ENCODE results near the gene NRXN3.

NRXN3 gene

DNA sequence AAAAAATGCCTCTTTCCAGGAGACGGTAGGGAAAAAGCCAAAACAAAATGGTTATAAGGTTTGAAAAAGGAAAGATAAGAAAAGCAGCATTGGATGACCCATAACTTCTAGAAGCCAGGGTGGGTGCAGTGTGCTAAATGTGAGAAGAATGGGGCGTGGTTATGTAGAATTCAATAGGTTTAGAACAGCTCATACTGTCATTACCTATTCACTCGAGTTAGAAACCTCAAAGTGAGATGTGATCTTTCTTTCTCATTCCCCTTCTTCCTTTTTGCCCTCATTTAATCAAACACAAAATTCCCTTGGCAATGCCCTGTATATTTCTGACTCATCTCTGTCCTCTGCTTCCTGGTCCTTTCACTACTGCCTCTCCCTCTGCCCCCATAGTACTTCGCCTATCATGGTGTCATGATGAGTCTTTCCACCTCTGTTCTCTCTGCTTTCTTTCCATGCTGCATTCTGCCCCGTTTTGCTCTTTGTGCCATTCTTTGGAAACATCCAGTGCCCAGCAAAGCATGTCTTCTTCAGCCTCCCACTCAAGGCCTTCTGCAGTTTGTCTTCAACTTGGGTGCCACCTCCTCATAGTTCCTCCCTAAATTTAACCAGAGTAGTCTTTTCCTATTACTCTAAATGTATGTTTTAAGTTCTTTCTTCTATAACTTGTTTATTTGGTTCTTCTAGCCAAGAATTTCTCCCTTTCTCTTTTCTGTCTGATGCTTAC lies 496.3 kb downstream of the NRXN3 start:
- TF ChIP-seq CTCF (IDR thresholded peaks at IDR 0.05) = no peak

GRCh38 chr14:78667141-78667540 lies 497.0 kb downstream of the NRXN3 start:
- no peak for TF ChIP-seq CTCF (IDR thresholded peaks at IDR 0.05)

DNA sequence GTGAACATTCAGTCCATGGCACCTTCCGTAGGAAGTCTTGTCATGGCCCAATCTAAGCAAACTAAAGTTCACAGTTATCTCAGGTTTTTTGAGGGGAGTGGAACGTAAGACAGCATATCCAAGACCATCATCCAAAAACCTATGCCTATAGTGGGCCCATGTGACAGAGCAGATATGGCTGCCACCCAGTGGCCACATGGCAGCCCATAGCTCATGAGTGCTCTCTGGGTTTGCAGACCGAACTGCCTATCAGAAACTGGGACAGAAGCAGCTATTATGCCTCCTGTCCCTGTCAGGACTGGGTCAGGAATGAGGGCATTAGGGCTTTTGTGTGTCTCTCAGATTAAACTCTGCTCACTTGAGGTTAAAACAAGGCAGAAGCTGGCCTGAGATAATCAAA lies 503.7 kb downstream of the NRXN3 start:
- no peak for TF ChIP-seq CTCF (IDR thresholded peaks at IDR 0.05)

- no peak for TF ChIP-seq CTCF (IDR thresholded peaks at IDR 0.05)
These were observed 504.6 kb downstream of the NRXN3 start for GRCh38 chr14:78674820-78675219.

GRCh38 chr14:78683206-78683605 lies 513.0 kb downstream of the NRXN3 start:
- no peak for TF ChIP-seq CTCF (IDR thresholded peaks at IDR 0.05)

- no peak for TF ChIP-seq CTCF (IDR thresholded peaks at IDR 0.05)
These were observed 513.8 kb downstream of the NRXN3 start for GRCh38 chr14:78683981-78684380.

DNA sequence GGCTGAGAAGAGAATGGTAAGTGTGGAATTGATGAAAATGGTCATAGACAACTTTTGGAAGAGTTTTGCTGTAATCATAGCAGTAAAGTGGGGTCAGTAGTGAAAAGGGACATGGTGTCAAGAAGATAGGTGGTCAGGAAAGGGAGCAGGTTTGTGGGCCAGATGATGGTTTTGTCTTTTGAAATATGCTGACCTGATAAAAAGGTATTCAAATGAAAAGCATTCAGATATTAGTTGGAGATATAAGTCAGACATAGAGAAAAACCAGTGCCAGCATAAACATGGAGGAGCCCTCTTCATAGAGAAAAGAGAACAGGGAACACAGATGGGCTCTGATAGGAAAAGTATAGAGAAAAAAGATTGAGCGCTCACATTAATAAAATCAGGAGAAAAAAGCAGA lies 518.3 kb downstream of the NRXN3 start:
- TF ChIP-seq CTCF (IDR thresholded peaks at IDR 0.05) = no peak

DNA sequence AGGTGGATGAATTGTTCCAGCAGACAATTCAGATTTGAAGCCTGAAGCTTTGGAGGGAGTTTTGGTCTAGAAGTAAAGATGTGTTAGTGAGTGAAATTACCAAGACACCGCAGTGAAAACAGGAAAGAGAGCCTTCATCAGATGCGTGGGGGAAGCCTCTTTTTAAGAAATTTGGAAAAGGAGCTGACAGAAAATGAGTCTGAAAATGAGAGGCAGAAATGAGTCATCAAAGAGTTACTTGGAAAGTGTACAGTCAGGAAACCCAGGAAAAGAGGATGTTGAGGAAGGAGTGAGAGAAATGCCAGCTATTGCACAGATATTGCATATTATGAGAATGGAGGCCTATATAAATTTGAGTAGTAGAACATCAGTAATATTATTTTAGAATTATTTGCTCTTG lies 520.7 kb downstream of the NRXN3 start:
- no peak for TF ChIP-seq CTCF (IDR thresholded peaks at IDR 0.05)

Measured in LNCAP (cell line).